Smooth muscle cell (in vitro differentiated cells): ENCODE measurements around the gene PACS2. TPM values are rescaled to one million over a fixed set of nuclear protein-coding genes. Genes with fewer than 3 reads are reported as not detected.

Experiments
- DNase-seq: peaks from one replicate; lab custom pipeline; 2025; ENCODE audit not compliant: unreplicated experiment; lab: John Stamatoyannopoulos, UW
- H2AFZ ChIP-seq: fragments of 200-600 bp; sonication (generic); 2 replicates; pipeline ENCODE4 v1.6.0; 2016; ENCODE audit warnings: antibody characterized with exemption, low read depth, mild to moderate bottlenecking
- H3F3A ChIP-seq: fragments of 200-600 bp; sonication (generic); 2 replicates; pipeline ENCODE4 v1.6.0; 2017; ENCODE audit warnings: antibody characterized with exemption, low read depth
- H3K27ac ChIP-seq: fragments of 200-600 bp; sonication (generic); 2 replicates; pipeline ENCODE4 v1.5.1; 2016; ENCODE audit warnings: low read depth, mild to moderate bottlenecking
- H3K27me3 ChIP-seq: fragments of 200-600 bp; sonication (generic); 2 replicates; pipeline ENCODE4 v1.6.1; 2016; ENCODE audit warnings: low read depth, mild to moderate bottlenecking
- H3K36me3 ChIP-seq: fragments of 200-600 bp; sonication (generic); 2 replicates; pipeline ENCODE4 v1.5.1; 2016; ENCODE audit warnings: low read depth
- H3K4me1 ChIP-seq: fragments of 200-600 bp; sonication (generic); 2 replicates; pipeline ENCODE4 v1.5.1; 2016; ENCODE audit warnings: low read depth
- H3K4me2 ChIP-seq: fragments of 200-600 bp; sonication (generic); 2 replicates; pipeline ENCODE4 v1.6.0; 2016; ENCODE audit warnings: mild to moderate bottlenecking
- H3K4me3 ChIP-seq: fragments of 200-600 bp; sonication (generic); 2 replicates; pipeline ENCODE4 v1.5.1; 2016; ENCODE audit warnings: mild to moderate bottlenecking
- H3K79me2 ChIP-seq: fragments of 200-600 bp; sonication (generic); 2 replicates; pipeline ENCODE4 v1.6.0; 2016; ENCODE audit warnings: low read depth, mild to moderate bottlenecking
- H3K9ac ChIP-seq: fragments of 200-600 bp; sonication (generic); 2 replicates; pipeline ENCODE4 v1.6.0; 2016; ENCODE audit warnings: low read depth
- H3K9me3 ChIP-seq: fragments of 200-600 bp; sonication (generic); replicated peaks from 2 replicates; pipeline ENCODE4 v1.5.1; 2016; ENCODE audit warnings: low read depth
- H4K20me1 ChIP-seq: fragments of 200-600 bp; sonication (generic); 2 replicates; pipeline ENCODE4 v1.6.0; 2016; ENCODE audit warnings: low read depth
- CTCF ChIP-seq: fragments of 200-600 bp; sonication (generic); IDR thresholded peaks from 2 replicates; pipeline ENCODE4 v1.5.1; 2017; ENCODE audit warnings: borderline replicate concordance, mild to moderate bottlenecking, antibody characterized with exemption; ENCODE audit not compliant: insufficient read depth, poor library complexity, severe bottlenecking
- WGBS: methylation state at CpG from one replicate; pipeline ENCODE4 v1.1.7; 2016; ENCODE audit warnings: low lambda C conversion rate; 5-methylcytosine and 5-hydroxymethylcytosine counted together
- polyA plus RNA-seq: library from polyadenylated mRNA; unstranded; fragments of >200 nt; fragmentation: Nextera tagmentation; extraction: Ambion mirVana; gene quantifications from 2 replicates; pipeline ENCODE4 v1.2.1, GENCODE V29; 2016
- total RNA-seq: library from RNA; depleted of rRNA; stranded (reverse); fragments of >200 nt; gene quantifications from 2 replicates; pipeline ENCODE4 v1.2.3, GENCODE V29; 2014

The PACS2 gene
- total and polyA plus RNA-seq, 2 experiments from 2014 or later = 36.9 to 49.1 TPM

- DNase-seq = no peak
- no peaks in the 10 kb centered on the region for H3K4me1 ChIP-seq
- no peak for TF ChIP-seq CTCF
- WGBS = 91% methylated on average over 11 of the region's 11 CpGs
- H3F3A ChIP-seq = no peaks in the 10 kb centered on the region
- no peak overlapping the region for H3K9ac ChIP-seq
- no peak overlapping the region for H3K4me3 ChIP-seq
- no peaks in the 10 kb centered on the region for H3K9me3 ChIP-seq
- H3K4me2 ChIP-seq = no peak overlapping the region
- no peaks in the 10 kb centered on the region for H3K79me2 ChIP-seq
- no peak overlapping the region for H3K27ac ChIP-seq
- no peaks in the 10 kb centered on the region for H3K36me3 ChIP-seq
- no peaks in the 10 kb centered on the region for H4K20me1 ChIP-seq
- H2AFZ ChIP-seq = no peak overlapping the region
- no peaks in the 10 kb centered on the region for H3K27me3 ChIP-seq
Observed at GRCh38 chr14:105374389-105374788, 59.8 kb downstream of the PACS2 start.

GRCh38 chr14:105375635-105376057 is 61.1 kb downstream of the PACS2 start:
- no peak for DNase-seq
- TF ChIP-seq CTCF = no peak
- Histone ChIP-seq H2AFZ (no peak overlapping the region), H3K27me3 (no peaks in the 10 kb centered on the region), H3K36me3 (no peaks in the 10 kb centered on the region), H3K27ac (no peak overlapping the region), H3F3A (no peaks in the 10 kb centered on the region), H3K4me3 (no peak overlapping the region), H4K20me1 (no peaks in the 10 kb centered on the region), H3K9me3 (no peaks in the 10 kb centered on the region), H3K4me1 (no peaks in the 10 kb centered on the region), H3K79me2 (no peaks in the 10 kb centered on the region), H3K4me2 (no peak overlapping the region), H3K9ac (no peak overlapping the region)
- WGBS = 49% methylated on average over 4 of the region's 4 CpGs

- Histone ChIP-seq H3K36me3 (no peaks in the 10 kb centered on the region), H3K9ac (no peak overlapping the region), H3K9me3 (no peaks in the 10 kb centered on the region), H3K4me1 (no peaks in the 10 kb centered on the region), H4K20me1 (no peaks in the 10 kb centered on the region), H3K27ac (no peak overlapping the region), H3K27me3 (no peaks in the 10 kb centered on the region), H2AFZ (no peak overlapping the region), H3K4me2 (no peak overlapping the region), H3F3A (no peaks in the 10 kb centered on the region), H3K79me2 (no peaks in the 10 kb centered on the region), H3K4me3 (no peak overlapping the region)
- no peak for DNase-seq
- TF ChIP-seq CTCF = no peak
- 89% methylated on average over 33 of the region's 34 CpGs for WGBS
Observed at GRCh38 chr14:105376521-105377440, 62.2 kb downstream of the PACS2 start.
